Uterus (tissue), 4 donors: ENCODE results near the gene ATP5ME. TPM values are rescaled to one million over a fixed set of nuclear protein-coding genes. Genes with fewer than 3 reads are reported as not detected.

ENCODE experiments used
- DNase-seq, 2 donors: peaks; one replicate each; pipeline ENCODE4 v3.0.0-alpha.2; 2019 to 2020
- H3K27ac ChIP-seq, 2 donors: fragments of 200-600 bp; sonication (generic); 1 replicate in 1 of 2; 2 replicates in 1 of 2; pipeline ENCODE4 v1.5.1; 2016 to 2018
- H3K27me3 ChIP-seq, 2 donors: fragments of 200-600 bp; sonication (generic); one replicate each; pipeline ENCODE4 v1.5.1; 2018 to 2019; ENCODE audit warnings: control low read depth in 1 of 2
- H3K36me3 ChIP-seq, 2 donors: fragments of 200-600 bp; sonication (generic); one replicate each; pipeline ENCODE4 v1.5.1; 2019; ENCODE audit warnings: control low read depth in 1 of 2
- H3K4me1 ChIP-seq, 2 donors: fragments of 200-600 bp; sonication (generic); one replicate each; pipeline ENCODE4 v1.5.1; 2018 to 2019; ENCODE audit warnings: control low read depth in 1 of 2
- H3K4me3 ChIP-seq, 2 donors: fragments of 200-600 bp; sonication (generic); 1 replicate in 1 of 2; 2 replicates in 1 of 2; pipeline ENCODE4 v1.5.1; 2018 to 2019; ENCODE audit warnings: mild to moderate bottlenecking in 1 of 2
- H3K9me3 ChIP-seq, 2 donors: fragments of 200-600 bp; sonication (generic); one replicate each; pipeline ENCODE4 v1.5.1; 2019; ENCODE audit warnings: control low read depth in 1 of 2
- CTCF ChIP-seq, 4 experiments: fragments of 200-600 bp in 2 of 4; fragments of 450-650 bp in 2 of 4; sonication (generic) in 2 of 4; IDR thresholded peaks; one replicate each; pipeline ENCODE4 v1.5.1; 2016 to 2019; ENCODE audit warnings: antibody characterized with exemption in 4 of 4, mild to moderate bottlenecking in 2 of 4, moderate library complexity in 1 of 4
- POLR2A ChIP-seq, 2 donors: fragments of 450-650 bp; IDR thresholded peaks; one replicate each; pipeline ENCODE4 v1.6.1; 2016; ENCODE audit warnings: antibody characterized with exemption in 2 of 2, mild to moderate bottlenecking in 1 of 2, moderate library complexity in 1 of 2
- intact Hi-C: fragments of 100-400 bp; cut with DNase I; formaldehyde crosslinking; loops from one replicate; pipeline ENCODE4 v1.15.1; 2023; ENCODE audit warnings: low total_unique reads
- total RNA-seq, 4 donors: library from RNA; depleted of rRNA in 3 of 4; stranded (reverse); fragments of >200 nt in 3 of 4; gene quantifications; one replicate each; pipeline versions ENCODE4 v1.1.0 to v1.2.4, GENCODE V29; 2014 to 2023
- donor health status: DM: yes; HTN: yes; CAD: no.

Gene ATP5ME
- total RNA-seq, 4 donors from 2014 or later: 24.1 to 168 (median 64.2) TPM

- Histone ChIP-seq H3K27ac (no peak overlapping the region), H3K9me3 (no peaks in the 10 kb centered on the region), H3K4me1 (no peaks in the 10 kb centered on the region), H3K36me3 (no peaks in the 10 kb centered on the region), H3K4me3 (no peak overlapping the region), H3K27me3 (no peaks in the 10 kb centered on the region)
- DNase-seq: no peak
- intact Hi-C loops: no loop called here
- TF ChIP-seq POLR2A (IDR thresholded peaks at IDR 0.05) (no peak), CTCF (IDR thresholded peaks at IDR 0.05) (no peak)
Observed at GRCh38 chr4:630656-631055, 43.4 kb downstream of the ATP5ME start.

- no peak for DNase-seq
- Histone ChIP-seq H3K27ac (no peak overlapping the region), H3K4me1 (no peaks in the 10 kb centered on the region), H3K9me3 (no peaks in the 10 kb centered on the region), H3K4me3 (no peak overlapping the region), H3K27me3 (no peaks in the 10 kb centered on the region), H3K36me3 (no peaks in the 10 kb centered on the region)
- no peak for TF ChIP-seq POLR2A (IDR thresholded peaks at IDR 0.05)
- TF ChIP-seq CTCF (IDR thresholded peaks at IDR 0.05): no peak
- intact Hi-C loops: no loop called here
Observed at GRCh38 chr4:629915-630641, 44.0 kb downstream of the ATP5ME start.

GRCh38 chr4:629636-629914 is 44.5 kb downstream of the ATP5ME start:
- H3K36me3 ChIP-seq: no peaks in the 10 kb centered on the region
- no peaks in the 10 kb centered on the region for H3K9me3 ChIP-seq
- no peaks in the 10 kb centered on the region for H3K4me1 ChIP-seq
- no peak for DNase-seq
- H3K4me3 ChIP-seq: no peak overlapping the region
- no peak for TF ChIP-seq POLR2A (IDR thresholded peaks at IDR 0.05)
- no peak for TF ChIP-seq CTCF (IDR thresholded peaks at IDR 0.05)
- intact Hi-C loops: no loop called here
- no peak overlapping the region for H3K27ac ChIP-seq
- H3K27me3 ChIP-seq: no peaks in the 10 kb centered on the region

GRCh38 chr4:628821-629635 is 45.0 kb downstream of the ATP5ME start:
- H3K36me3 ChIP-seq: no peaks in the 10 kb centered on the region
- H3K9me3 ChIP-seq: no peaks in the 10 kb centered on the region
- intact Hi-C loops: no loop called here
- no peak for TF ChIP-seq CTCF (IDR thresholded peaks at IDR 0.05)
- no peak for TF ChIP-seq POLR2A (IDR thresholded peaks at IDR 0.05)
- H3K27ac ChIP-seq: no peak overlapping the region
- no peaks in the 10 kb centered on the region for H3K4me1 ChIP-seq
- DNase-seq: no peak
- H3K27me3 ChIP-seq: no peaks in the 10 kb centered on the region
- H3K4me3 ChIP-seq: no peak overlapping the region

- Histone ChIP-seq H3K27ac (no peak overlapping the region), H3K27me3 (no peaks in the 10 kb centered on the region), H3K36me3 (no peaks in the 10 kb centered on the region), H3K9me3 (no peaks in the 10 kb centered on the region), H3K4me3 (no peak overlapping the region), H3K4me1 (no peaks in the 10 kb centered on the region)
- intact Hi-C loops: no loop called here
- TF ChIP-seq CTCF (IDR thresholded peaks at IDR 0.05) (no peak), POLR2A (IDR thresholded peaks at IDR 0.05) (no peak)
- no peak for DNase-seq
Observed at GRCh38 chr4:628311-628741, 45.8 kb downstream of the ATP5ME start.
